Gastrocnemius medialis (tissue), 4 donors: ENCODE measurements around the gene EDN3. TPM values are rescaled to one million over a fixed set of nuclear protein-coding genes. Genes with fewer than 3 reads are reported as not detected.

Experiments used
- ATAC-seq, 2 donors: fragments of 150-250 bp; one replicate each; pipeline ENCODE4 v1.9.1; 2016
- DNase-seq, 2 donors: peaks; one replicate each; pipeline ENCODE4 v3.0.0-alpha.2; 2019
- H3K27ac ChIP-seq, 4 donors: fragments of 200-600 bp; sonication (generic); 1 replicate in 1 of 4; 2 replicates in 3 of 4; pipeline ENCODE4 v1.5.1; 2016 to 2018; ENCODE audit warnings: mild to moderate bottlenecking in 2 of 4, moderate library complexity in 1 of 4
- H3K27me3 ChIP-seq, 3 donors: fragments of 200-600 bp; sonication (generic) in 2 of 3; 1 replicate in 1 of 3; 2 replicates in 2 of 3; pipeline versions ENCODE4 v1.5.1 to v1.6.0; 2016 to 2019; ENCODE audit warnings: mild to moderate bottlenecking in 1 of 3, moderate library complexity in 1 of 3
- H3K36me3 ChIP-seq, 2 donors: fragments of 200-600 bp; sonication (generic) in 1 of 2; one replicate each; pipeline ENCODE4 v1.5.1; 2017 to 2018
- H3K4me1 ChIP-seq, 2 donors: fragments of 200-600 bp; sonication (generic) in 1 of 2; one replicate each; pipeline ENCODE4 v1.5.1; 2016 to 2017; ENCODE audit warnings: mild to moderate bottlenecking in 2 of 2
- H3K4me3 ChIP-seq, 4 donors: fragments of 200-600 bp; sonication (generic) in 3 of 4; 1 replicate in 1 of 4; 2 replicates in 3 of 4; pipeline ENCODE4 v1.5.1; 2016 to 2019; ENCODE audit warnings: mild to moderate bottlenecking in 2 of 4
- H3K9me3 ChIP-seq, 3 donors: fragments of 200-600 bp; sonication (generic) in 2 of 3; 1 replicate in 1 of 3; 2 replicates in 2 of 3; pipeline ENCODE4 v1.5.1; 2016 to 2019
- CTCF ChIP-seq, 5 experiments: fragments of 450-650 bp in 3 of 5; fragments of 200-600 bp in 2 of 5; sonication (generic) in 2 of 5; IDR thresholded peaks in 4 of 5; conservative IDR thresholded peaks in 1 of 5; 1 replicate in 4 of 5; 2 replicates in 1 of 5; pipeline ENCODE4 v1.5.1; 2016 to 2019; ENCODE audit warnings: antibody characterized with exemption in 5 of 5, mild to moderate bottlenecking in 3 of 5, moderate library complexity in 3 of 5
- POLR2A ChIP-seq, 2 donors: fragments of 450-650 bp; IDR thresholded peaks; one replicate each; pipeline ENCODE4 v1.6.1; 2017; ENCODE audit warnings: antibody characterized with exemption in 2 of 2, mild to moderate bottlenecking in 2 of 2, moderate library complexity in 2 of 2
- in situ Hi-C, 4 donors: fragments of 200-750 bp; cut with MboI; loops; one replicate each; pipeline versions ENCODE4 v1.15.0 to v1.8.0; 2017; ENCODE audit warnings: low sequenced_read_pairs in 4 of 4
- intact Hi-C: fragments of 100-400 bp; cut with DNase I; formaldehyde crosslinking; loops from one replicate; pipeline ENCODE4 v1.15.1; 2023; ENCODE audit warnings: low total_unique reads
- total RNA-seq, 4 donors: library from RNA; depleted of rRNA; stranded (reverse); fragments of >200 nt; gene quantifications; one replicate each; pipeline versions ENCODE4 v1.1.0 to v1.2.3, GENCODE V29; 2016

The EDN3 gene
- total RNA-seq, 4 donors from 2014 or later, result 0.16 to 1.0 (median 0.66) TPM; not detected in 1

GRCh38 chr20:59316911-59317731 is 16.7 kb downstream of the EDN3 start:
- intact Hi-C loops, result no loop called here
- H3K4me1 ChIP-seq, result no peaks in the 10 kb centered on the region
- H3K36me3 ChIP-seq, result no peaks in the 10 kb centered on the region
- ATAC-seq (no peak), DNase-seq (no peak)
- TF ChIP-seq POLR2A (IDR thresholded peaks at IDR 0.05) (no peak), CTCF (IDR thresholded peaks at IDR 0.05 in 4 of 5, conservative IDR thresholded peaks at IDR 0.05 in 1 of 5) (no peak)
- H3K9me3 ChIP-seq, result no peaks in the 10 kb centered on the region
- in situ Hi-C loops, result no loop called here
- no peak overlapping the region for H3K4me3 ChIP-seq
- H3K27me3 ChIP-seq, result no peaks in the 10 kb centered on the region
- no peak overlapping the region for H3K27ac ChIP-seq

- in situ Hi-C loops (no loop called here), intact Hi-C loops (no loop called here)
- Histone ChIP-seq H3K4me1 (no peaks in the 10 kb centered on the region), H3K9me3 (no peaks in the 10 kb centered on the region), H3K36me3 (no peaks in the 10 kb centered on the region), H3K27ac (no peak overlapping the region), H3K4me3 (no peak overlapping the region), H3K27me3 (no peaks in the 10 kb centered on the region)
- DNase-seq, result no peak
- ATAC-seq, result no peak
- TF ChIP-seq CTCF (IDR thresholded peaks at IDR 0.05 in 4 of 5, conservative IDR thresholded peaks at IDR 0.05 in 1 of 5) (no peak), POLR2A (IDR thresholded peaks at IDR 0.05) (no peak)
Observed at GRCh38 chr20:59318201-59318790, 17.9 kb downstream of the EDN3 start.

- in situ Hi-C loops, result no loop called here
- H3K4me3 ChIP-seq, result no peak overlapping the region
- intact Hi-C loops, result no loop called here
- DNase-seq (no peak), ATAC-seq (no peak)
- no peaks in the 10 kb centered on the region for H3K4me1 ChIP-seq
- TF ChIP-seq CTCF (IDR thresholded peaks at IDR 0.05 in 4 of 5, conservative IDR thresholded peaks at IDR 0.05 in 1 of 5) (no peak), POLR2A (IDR thresholded peaks at IDR 0.05) (no peak)
- no peaks in the 10 kb centered on the region for H3K36me3 ChIP-seq
- no peaks in the 10 kb centered on the region for H3K9me3 ChIP-seq
- no peak overlapping the region for H3K27ac ChIP-seq
- no peaks in the 10 kb centered on the region for H3K27me3 ChIP-seq
Observed at GRCh38 chr20:59318803-59319202, 18.4 kb downstream of the EDN3 start.

- Histone ChIP-seq H3K27me3 (no peaks in the 10 kb centered on the region), H3K9me3 (no peaks in the 10 kb centered on the region), H3K4me3 (no peak overlapping the region), H3K4me1 (no peaks in the 10 kb centered on the region), H3K27ac (no peak overlapping the region), H3K36me3 (no peaks in the 10 kb centered on the region)
- in situ Hi-C loops, result no loop called here
- DNase-seq (no peak), ATAC-seq (no peak)
- intact Hi-C loops, result no loop called here
- no peak for TF ChIP-seq POLR2A (IDR thresholded peaks at IDR 0.05)
- TF ChIP-seq CTCF (IDR thresholded peaks at IDR 0.05 in 4 of 5, conservative IDR thresholded peaks at IDR 0.05 in 1 of 5), result no peak
Observed at GRCh38 chr20:59320426-59320825, 20.0 kb downstream of the EDN3 start.
